ENCODE data around the gene ELMO2. TPM values are rescaled to one million over a fixed set of nuclear protein-coding genes. Genes with fewer than 3 reads are reported as not detected.

ELMO2 gene
- total and polyA plus RNA-seq, 9 of the 15 experiments (the other 6 are each of a cell fraction or from before 2014, with no cell fraction given): 7.5 to 21.5 (median 15.9) TPM

GRCh38 chr20:46366826-46367225, 39.6 kb downstream of the ELMO2 start:
- no peak for TF ChIP-seq CCNT2 (IDR thresholded peaks at IDR 0.05; ENCODE audit: borderline replicate concordance, extremely low read depth, insufficient read length, low read depth, low read length)
- TF ChIP-seq XRCC5 (IDR thresholded peaks at IDR 0.05; ENCODE audit: low read depth, low read length): no peak
- TF ChIP-seq ESRRA (IDR thresholded peaks at IDR 0.05; ENCODE audit: borderline replicate concordance, low read depth): no peak
- TF ChIP-seq PRMT5 (CRISPR knock-in tag; IDR thresholded peaks at IDR 0.05): no peak
- TF ChIP-seq ZMIZ1 (IDR thresholded peaks at IDR 0.05; ENCODE audit: low read depth in 2 of 2, low read length in 2 of 2): no peak
- no peak for TF ChIP-seq NR1H2 (CRISPR knock-in tag; IDR thresholded peaks at IDR 0.05)
- TF ChIP-seq PPARD (CRISPR knock-in tag; IDR thresholded peaks at IDR 0.05): no peak
- TF ChIP-seq ZNF311 (CRISPR knock-in tag; IDR thresholded peaks at IDR 0.05): no peak
- no peak for TF ChIP-seq E2F3 (CRISPR knock-in tag; IDR thresholded peaks at IDR 0.05)
- TF ChIP-seq GTF2B (IDR thresholded peaks at IDR 0.05; ENCODE audit: extremely low read depth, insufficient read length): no peak
- no peak for TF ChIP-seq NR2F6 (CRISPR knock-in tag; IDR thresholded peaks at IDR 0.05)
- no peak for TF ChIP-seq THRAP3 (IDR thresholded peaks at IDR 0.05; ENCODE audit: borderline replicate concordance)
- no peak for TF ChIP-seq ZBED1 (IDR thresholded peaks at IDR 0.05)
- no peak for TF ChIP-seq E4F1 (CRISPR knock-in tag; IDR thresholded peaks at IDR 0.05; ENCODE audit: borderline replicate concordance)
- no peak for TF ChIP-seq GTF2A2 (tag; IDR thresholded peaks at IDR 0.05)
- peaks cover 68% of the 10 kb centered on the region for H3K36me3 ChIP-seq (ENCODE audit: control insufficient read depth, insufficient read depth, low read length)
- peaks cover 16 to 27% of the 10 kb centered on the region in 2 experiments for H3K4me1 ChIP-seq (replicated peaks in 1 of 2; ENCODE audit: control insufficient read depth in 2 of 2, insufficient read depth in 2 of 2, low read length in 2 of 2)
- peaks cover 8% of the 10 kb centered on the region for H4K20me1 ChIP-seq (replicated peaks; ENCODE audit: control insufficient read depth, insufficient read depth, low read length)
- intact Hi-C loops (cut with micrococcal nuclease) (no loop called here), in situ Hi-C loops (cut with MboI) (loop anchor here (5.0 kb wide), 1 partner anchor 35 kb away; no protein-coding TSS in a partner anchor)
- H3K9me1 ChIP-seq (ENCODE audit: control insufficient read depth, insufficient read depth, low read length): no peaks in the 10 kb centered on the region
- WGBS (ENCODE audit: insufficient coverage, low coverage, missing lambda C conversion rate): 69% methylated on average over 5 of the region's 5 CpGs
- no peaks in the 10 kb centered on the region for H3K27me3 ChIP-seq (ENCODE audit: control insufficient read depth in 2 of 2, insufficient read depth in 2 of 2, low read length in 2 of 2)
- no peak for ATAC-seq
- ChIA-PET POLR2A (no interaction called here), CTCF (ENCODE audit: low intra/inter-chr PET ratio) (no interaction called here)
- no peak overlapping the region for H3K27ac ChIP-seq (ENCODE audit: extremely low read depth, low read depth, low read length)
- H3K4me2 ChIP-seq (ENCODE audit: insufficient read depth, low read length): no peak overlapping the region
- DNase-seq (ENCODE audit: extremely low read depth in 1 of 4, low spot score in 3 of 4): no peak
- no TSS peak for BruUV-seq (replicated peaks)
- no peak for FAIRE-seq
- H3K4me3 ChIP-seq: no peak overlapping the region
- H3K79me2 ChIP-seq (ENCODE audit: control insufficient read depth, insufficient read depth, low read length): peaks cover 22% of the 10 kb centered on the region
- no peak overlapping the region for H3K9ac ChIP-seq (ENCODE audit: insufficient read depth in 1 of 2, low read depth in 2 of 2, low read length in 2 of 2)
- H3K9me3 ChIP-seq (replicated peaks; ENCODE audit: control insufficient read depth, insufficient read depth, low read depth, low read length): no peaks in the 10 kb centered on the region
- H2AFZ ChIP-seq (ENCODE audit: low read depth, low read length): no peak overlapping the region
